Measurements from ENCODE around the gene MYH15.

GRCh38 chr3:108486941-108487340 lies 23.5 kb downstream of the MYH15 start:
- TF ChIP-seq POLR2A (IDR thresholded peaks at IDR 0.05) = no peak
- TF ChIP-seq CTCF (IDR thresholded peaks at IDR 0.05) = no peak
- no peak for TF ChIP-seq EP300 (IDR thresholded peaks at IDR 0.05)

Measured in tibial nerve (tissue), 4 donors.